Stimulated activated CD8-positive, alpha-beta memory T cell treated with anti-CD3 and anti-CD28 coated beads, Interleukin-12 subunit alpha, Interleukin-12 subunit beta, amount 100 ng/mL, for 4 hours (primary cell): Measurements from ENCODE around the gene RAB29.
A peak's percentile ranks its signal among the peaks of the same experiment; 100 is the strongest.
"Not testable (repeated sequence)": the region's sequence is repeated elsewhere in the genome, so short reads cannot be mapped to it uniquely, and the experiment has no call there.

Experiments used
- DNase-seq: peaks from one replicate; pipeline ENCODE4 v3.0.0-alpha.2; 2020; ENCODE audit warnings: low read depth

RAB29 gene

DNA sequence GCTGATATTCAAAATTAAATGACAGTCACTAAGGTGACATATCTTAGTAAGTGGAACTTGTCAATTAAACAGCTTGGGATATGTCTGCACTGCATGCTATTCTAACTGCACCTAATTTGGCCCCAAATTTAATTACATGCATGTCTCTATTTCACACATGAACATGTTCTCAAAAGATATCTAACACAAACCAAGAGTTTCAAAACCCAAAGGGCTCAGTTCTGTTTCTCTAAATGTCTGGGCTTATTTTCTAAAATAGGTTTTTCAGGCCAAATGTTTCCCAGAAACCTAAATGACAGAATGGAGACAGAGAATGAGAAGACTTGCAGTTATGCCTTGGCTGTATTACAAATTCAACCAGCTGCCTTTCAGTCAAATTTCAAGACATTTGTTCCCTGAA lies 11.3 kb downstream of the RAB29 start:
- DNase-seq: no peak

DNA sequence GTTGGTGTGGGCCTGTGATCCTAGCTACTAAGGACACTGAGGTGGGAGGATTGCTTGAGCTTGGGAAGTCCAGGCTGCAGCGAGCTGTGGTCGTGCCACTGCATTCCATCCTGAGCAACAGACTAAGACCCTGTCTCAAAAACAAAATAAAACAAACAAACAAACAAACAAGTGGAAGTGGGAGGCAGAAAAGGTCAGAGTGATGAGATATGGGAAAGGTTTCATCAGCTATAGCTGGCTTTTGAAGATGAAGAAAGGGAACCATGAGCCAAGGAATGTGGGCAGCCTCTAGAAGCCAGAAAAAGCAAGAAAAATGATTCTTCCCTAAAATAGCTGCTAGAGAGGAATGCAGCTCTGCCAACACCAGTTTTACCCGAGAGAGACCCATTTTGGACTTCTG lies 14.7 kb downstream of the RAB29 start:
- DNase-seq: no peak

DNA sequence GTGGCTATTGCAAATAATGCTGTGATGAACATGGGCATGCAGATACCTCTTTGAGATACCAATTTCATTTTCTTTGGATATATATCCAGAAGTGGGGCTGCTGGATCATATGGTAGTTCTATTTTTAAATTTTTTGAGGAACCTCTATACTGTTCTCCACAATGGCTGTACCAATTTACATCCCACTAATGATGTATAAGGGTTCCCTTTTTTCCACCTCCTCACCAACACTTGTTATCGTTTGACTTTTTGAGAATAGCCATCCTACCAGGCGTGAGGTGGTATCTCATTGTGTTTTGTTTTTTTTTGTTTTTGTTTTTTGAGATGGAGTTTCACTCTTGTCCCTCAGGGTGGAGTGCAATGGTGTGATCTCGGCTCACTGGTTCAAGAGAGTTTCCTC lies 18.7 kb downstream of the RAB29 start:
- DNase-seq: no peak

DNA sequence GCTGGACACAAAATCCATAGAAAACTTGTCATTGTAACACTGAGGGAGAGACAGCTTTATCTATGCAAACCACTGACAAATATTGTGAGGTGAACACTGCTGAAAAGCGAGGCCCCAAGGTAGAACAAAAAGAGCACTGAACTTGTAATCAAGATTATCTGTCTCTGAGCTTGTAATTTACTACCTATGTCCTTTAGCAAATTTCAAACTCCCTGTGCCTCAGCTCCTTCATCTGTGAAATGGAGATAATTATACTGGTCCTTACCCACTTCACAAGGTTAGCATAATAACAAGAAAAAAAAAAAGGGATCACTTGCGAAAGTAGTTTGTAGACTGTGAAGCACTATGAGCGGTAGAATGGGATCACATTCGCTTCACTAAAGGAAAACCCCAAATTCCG lies 20.4 kb downstream of the RAB29 start:
- no peak for DNase-seq

DNA sequence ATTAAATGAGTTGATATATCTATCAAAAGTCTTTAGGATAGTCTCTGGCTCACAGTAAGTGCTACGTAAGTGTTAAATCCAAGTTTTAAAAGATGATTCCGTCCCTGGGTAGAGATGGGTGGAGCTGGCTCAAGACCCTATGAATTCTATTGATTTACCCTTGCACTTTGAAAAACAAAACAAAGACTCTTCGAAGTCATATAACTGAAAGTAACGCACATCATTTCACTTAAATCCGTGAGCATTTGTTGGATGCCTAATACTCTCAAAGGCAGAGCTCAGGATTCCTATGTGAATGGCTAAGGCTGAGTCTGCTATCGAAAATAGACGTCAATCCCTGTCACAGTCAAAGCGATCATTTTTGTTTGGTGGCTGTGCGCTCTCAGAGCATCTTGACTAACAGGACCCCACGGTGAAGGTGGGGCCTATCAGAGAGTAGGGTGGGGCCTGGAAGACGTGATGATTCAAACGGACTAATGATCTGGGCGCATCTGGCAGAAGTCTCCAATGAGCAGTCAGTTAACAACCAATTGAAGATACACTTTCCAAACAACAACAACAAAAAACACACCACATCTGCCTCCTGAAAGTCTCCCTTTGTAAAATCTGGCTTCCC lies 24.1 kb downstream of the RAB29 start:
- DNase-seq: no peak

DNA sequence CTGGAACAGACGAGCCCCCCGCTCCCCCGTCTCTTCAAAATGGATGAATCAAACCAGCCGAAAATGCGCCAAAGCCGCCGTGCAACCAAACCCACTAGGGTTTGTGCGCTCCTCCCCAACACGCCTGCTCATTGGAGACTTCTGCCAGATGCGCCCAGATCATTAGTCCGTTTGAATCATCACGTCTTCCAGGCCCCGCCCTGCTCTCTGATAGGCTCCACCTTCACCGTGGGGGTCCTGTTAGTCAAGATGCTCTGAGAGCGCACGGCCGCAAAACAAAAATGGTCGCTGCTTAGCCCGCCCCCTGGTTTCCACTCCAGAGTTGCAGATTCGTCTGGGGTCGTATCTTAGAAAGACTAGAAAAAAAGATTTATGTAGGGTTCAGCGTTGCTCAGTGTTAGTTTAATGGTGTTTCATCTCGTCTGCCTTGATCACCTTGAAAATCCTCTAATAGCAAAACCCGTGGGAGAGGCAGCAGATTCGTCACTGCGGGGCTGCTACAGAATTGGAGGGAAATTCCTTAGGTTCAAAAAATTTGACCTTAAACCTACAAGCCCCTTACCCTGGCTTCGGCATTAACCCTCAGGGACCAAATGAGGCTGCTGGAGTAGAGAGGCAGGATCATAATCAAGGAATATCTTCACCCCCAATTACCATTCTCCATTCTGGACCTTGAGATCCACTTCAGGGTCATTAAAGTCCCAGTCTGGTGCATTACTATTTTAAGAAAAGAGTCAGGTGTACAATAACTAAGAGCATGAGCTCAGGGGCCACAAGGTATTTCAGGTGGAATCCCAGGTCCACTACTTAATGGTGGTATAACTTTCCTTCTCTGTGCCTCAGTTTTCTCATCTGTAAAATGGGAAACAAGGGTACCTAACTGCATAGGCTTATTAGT lies 24.9 kb downstream of the RAB29 start, which contains the start of gene NUCKS1:
TSS of gene NUCKS1 (minus strand) at position 45 of the 898 bp plus-strand sequence. CDS start 209 bp downstream, outside the sequence.
- DNase-seq: peak; percentile 91

DNA sequence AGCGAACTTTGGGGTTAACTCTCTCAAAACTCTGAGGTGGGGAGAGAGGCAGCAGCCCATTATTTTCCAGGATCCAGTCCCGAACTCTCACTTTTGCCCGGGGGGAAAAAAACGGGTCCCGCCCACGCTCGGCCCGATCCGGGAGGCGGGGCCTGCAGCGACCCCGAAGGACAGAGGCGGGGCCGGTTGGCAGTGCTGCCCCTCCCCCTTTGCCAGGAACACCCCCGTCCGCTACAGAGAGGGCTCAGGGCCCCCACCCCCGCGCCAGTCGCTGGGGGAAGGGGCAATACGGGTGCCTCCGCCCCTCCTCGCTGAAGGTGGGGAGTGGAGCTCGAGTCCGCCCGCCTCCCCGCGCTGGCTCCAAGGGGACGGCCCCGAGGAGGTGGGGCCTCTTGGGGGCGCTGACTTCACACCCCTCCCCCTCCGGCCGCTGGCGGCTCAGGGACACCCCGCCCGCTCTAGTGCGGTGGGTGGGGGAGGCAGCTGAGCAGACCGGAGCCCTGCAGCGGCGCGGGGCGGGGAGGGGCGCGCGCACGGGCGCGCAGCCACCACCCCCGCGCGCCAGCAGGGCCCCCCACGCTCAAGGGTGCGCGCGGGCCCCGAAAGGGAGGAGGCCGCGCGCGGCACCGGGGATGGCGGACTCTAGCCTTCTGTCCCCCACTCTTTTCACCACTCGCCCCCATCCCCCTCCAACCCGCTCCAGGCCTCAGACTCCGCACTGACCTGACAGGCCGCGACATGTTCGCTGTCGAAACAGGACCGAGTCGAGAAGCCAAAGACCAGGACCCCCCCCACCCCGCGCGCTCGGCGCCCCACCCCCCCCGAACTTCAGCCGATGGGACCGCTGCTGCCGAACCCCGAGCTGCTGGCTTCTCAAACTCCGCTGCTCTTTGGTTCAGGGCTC lies 25.8 kb downstream of the RAB29 start:
- peak; percentile 96 for DNase-seq

DNA sequence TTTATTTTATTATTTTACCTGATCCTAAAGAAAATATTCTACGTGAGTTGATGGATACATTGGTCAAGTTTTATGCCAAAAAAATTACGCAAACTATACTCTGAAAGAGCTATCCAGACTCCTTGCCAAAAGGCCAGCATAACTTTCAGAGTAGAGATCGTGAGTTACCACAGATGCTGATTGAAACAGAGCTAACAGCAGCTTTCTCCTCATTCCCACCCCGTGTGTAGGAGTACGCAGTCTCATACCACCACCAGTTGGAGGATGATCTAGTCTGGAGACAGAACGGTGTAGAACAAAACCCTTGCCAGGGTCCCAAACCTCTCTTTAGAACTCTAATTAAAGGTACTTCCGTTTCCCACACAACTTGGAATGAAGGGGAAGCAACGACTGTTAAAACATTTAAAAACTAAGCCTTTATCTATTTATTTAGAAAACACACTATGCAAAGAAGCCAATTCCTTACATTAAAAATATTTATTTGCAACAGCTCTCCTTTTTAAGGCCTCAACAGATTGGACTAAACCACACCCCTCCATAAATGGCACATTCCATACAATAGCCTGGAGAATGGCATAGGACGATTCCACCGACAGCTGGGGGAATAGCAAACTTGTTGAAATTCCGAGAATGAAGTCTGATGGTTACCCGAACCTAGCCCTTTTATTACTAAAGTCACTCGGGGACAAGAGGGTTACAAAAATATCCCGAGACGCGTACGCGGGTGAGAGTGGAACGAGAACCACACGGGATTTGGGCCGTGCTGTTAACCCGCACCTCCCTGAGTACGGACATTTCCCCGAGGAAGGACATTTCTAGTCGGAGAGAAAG lies 26.7 kb downstream of the RAB29 start:
- no peak for DNase-seq

DNA sequence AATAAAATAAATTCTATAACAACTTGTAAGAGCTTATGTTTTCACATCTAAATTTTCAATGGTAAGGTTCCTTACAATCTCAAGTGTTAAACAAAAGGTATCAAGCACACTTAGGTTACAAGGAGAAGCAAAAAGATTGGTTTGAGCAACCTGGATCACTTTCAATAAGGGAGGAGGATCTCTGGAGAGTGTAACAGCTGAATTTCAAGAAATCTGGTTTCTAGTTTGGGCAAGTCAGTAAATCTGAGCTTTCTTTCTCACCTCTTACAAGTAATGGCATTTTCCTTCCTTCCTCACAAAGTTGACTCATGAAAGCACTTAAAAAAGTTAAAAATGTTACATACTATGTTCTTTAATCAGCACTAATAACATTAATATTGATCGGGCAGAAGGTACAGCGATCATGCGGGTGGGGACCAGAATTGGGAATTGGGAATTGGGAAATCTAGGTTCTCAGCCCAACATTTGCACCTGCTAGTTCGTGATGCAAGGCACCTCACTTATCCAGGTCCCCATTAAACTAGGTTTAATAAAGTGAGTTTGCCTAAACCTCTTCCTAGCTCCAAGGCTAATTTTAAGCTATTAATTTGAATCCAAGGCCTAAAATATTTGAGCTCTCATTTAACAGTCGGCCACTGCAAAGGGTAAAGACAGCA lies 28.4 kb downstream of the RAB29 start:
- no peak for DNase-seq

DNA sequence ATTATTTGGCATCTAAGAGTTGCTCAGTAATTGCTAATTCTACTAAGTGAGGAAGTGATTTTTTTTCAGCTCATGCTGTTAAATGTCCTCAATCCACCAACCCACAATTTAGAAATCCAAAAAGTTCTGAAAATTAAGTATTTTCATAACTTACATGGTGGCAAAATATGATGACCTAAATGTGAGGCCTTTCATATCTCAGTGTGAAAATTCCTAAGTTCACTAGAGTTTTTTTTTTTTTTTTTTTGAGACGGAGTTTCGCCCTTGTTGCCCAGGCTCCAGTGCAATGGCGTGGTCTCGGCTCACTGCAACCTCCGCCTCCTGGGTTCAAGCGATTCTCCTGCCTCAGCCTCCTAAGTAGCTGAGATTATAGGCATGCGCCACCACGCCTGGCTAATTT lies 30.9 kb downstream of the RAB29 start:
- no peak for DNase-seq

DNA sequence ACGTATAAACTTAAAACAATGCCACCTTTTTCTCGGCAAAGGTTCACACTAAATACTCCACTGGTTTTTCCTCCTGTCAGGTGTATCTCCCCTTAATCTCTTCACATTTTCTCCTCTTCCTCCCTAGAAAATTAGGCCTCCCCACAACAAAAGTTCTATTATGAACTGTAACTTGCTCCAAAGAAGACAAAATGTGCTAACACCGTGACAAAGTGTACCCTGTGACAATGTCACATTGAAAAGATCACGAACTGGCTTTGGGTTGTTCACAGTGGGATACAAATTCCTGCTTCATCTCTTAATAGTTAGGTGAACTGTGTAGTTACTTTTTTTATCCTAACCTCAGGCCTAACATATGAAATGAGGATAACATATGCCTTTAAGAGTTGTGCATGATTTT lies 31.3 kb downstream of the RAB29 start:
- no peak for DNase-seq

DNA sequence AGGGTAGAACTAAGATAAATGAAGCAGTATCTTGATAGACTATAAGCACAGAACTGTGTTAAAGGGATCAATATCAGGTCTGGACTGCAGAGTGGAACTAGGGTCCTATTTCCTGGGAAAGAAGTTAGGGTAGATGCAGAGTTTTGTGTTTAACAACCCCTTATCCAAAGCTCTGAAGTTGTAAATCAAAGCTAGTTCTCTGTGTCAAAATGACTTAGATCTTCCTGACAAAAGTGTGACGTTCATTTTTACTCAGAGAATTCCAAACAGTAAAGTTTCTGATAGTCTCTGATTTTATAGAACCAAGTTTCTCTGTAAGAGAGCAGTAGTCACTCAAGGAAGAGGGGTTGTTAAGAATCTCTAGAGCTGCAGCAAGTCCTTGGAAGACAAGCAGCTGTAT lies 33.6 kb downstream of the RAB29 start:
- no peak for DNase-seq

DNA sequence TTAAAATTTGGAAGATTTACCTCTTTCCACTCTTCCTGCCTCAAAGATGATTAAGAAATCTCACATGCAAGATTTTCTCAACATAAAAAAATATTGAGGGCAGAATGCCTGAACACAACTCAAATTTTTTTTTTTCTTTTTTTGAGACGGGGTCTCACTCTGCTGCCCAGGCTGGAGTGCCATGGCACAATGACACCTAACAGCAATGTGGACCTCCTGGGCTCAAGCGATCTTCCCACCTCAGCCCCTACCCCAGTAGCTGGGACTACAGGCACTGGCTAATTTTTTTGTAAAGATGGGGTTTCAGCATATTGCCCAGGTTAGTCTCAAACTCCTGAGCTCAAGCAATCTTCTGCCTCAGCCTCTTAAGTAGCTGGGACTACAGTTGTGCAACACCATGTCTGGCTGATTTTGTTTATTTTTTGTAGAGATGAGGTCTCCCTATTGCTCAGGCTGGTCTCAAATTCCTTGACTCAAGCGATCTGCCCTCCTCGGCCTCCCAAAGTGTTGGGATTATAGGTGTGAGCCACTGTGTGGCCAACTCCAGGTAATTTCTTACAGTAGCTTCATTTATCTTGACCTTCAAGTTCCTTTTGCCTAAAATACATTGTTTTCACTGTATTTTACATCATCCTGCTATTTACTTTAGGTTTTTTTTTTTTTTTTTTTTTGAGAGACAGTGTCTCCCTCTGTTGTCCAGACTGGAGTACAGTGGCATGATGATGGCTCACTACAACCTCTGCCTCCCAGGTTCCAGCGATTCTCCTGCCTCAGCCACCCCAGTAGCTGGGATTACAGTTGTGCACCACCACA lies 35.7 kb downstream of the RAB29 start:
- DNase-seq: no peak

DNA sequence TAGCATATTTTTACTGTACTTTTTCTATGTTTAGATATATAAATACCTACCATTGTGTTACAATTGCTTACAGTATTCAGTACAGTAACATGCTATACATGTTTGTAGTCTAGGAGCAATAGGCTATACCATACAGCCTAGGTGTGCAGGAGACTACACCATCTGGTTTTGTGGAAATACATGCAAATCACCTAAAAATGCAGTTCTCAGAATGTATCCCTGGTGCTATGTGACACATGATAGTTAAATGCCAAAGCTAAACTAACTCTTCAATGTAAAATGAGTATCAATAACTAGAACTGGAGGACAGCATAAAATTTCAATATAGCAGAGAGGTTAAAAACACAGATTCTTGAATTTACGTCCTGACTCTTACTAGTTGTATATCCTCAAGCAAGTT lies 40.1 kb downstream of the RAB29 start:
- DNase-seq: no peak

DNA sequence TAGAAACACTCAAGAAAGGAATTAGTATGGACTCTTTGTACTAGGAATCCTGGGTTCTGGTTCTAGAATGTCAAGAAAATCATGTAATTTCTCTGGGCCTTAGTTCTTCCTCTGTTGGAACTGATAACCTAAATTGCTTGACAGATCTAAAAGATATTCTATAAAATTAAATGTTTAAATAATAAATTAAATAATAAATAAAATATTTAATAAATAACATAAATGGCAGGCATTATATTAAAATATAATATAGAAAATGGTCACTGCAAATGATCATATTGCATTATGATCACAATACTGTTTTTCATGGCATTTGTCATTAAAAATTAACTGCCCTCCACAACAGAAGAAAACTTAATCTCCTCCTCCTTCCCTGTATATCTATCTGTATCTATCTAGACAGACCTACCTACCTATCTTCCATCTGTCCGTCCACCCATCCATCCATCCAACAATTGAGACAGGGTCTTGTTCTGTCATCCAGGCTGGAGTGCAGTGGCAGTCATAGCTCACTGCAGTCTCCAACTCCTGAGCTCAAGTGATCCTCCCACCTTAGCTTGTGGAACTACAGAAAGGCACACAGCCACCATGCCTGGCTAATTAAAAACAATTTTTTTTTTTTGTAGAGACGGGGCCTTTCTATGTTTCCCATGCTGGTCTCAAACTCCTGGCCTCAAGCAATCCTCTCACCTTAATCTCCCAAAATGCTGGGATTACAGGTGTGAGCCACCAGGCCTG lies 41.7 kb downstream of the RAB29 start:
- DNase-seq: no peak

DNA sequence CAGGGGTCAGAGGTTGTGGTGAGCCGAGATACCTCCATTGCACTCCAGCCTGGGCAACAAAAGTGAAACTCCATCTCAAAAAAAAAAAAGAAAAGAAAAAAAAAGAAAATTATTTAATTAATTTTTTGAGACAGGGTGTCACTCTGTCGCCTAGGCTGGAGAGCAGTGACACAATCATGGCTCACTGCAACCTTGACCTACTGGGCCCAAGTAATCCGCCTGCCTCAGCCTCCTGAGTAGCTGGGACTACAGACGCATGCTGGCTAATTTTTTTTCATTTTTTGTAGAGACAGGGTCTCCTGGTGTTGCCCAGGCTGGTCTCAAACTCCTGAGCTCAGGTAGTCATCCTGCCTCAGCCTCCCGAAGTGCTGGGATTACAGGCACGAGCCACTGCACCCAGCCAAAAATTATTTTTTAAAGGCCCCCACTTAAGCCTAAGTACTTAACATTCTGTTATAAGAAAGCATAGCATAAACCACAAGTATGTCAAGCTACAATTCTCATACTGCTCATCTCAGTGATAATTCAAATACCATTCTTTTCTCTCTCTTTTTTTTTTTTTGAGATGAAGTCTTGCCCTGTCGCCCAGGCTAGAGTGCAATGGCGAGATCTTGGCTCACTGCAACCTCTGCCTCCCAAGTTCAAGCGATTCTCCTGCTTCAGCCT lies 45.2 kb downstream of the RAB29 start:
- DNase-seq: no peak

DNA sequence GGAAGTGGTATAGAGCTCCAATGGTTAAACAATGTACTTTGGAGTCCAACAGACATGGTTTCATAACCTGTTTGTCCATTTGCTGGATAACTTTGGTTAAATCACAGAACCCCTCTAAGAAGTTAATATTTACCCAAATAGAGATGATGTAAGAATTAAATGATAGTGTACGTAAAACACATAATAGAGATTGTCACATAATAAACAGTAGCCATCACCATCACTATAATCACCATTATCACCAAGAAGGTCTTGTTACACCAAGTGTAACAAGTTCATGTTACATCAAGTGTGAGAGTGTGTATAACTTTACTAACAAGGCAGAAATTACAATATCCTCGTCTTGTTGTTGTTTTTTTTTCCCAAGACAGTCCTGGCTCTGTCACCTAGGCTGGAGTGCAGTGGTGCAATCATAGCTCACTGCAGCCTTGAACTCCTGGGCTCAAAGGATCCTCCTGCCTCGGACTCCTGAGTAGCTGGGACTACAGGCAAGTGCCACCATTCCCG lies 48.6 kb downstream of the RAB29 start:
- DNase-seq: no peak

DNA sequence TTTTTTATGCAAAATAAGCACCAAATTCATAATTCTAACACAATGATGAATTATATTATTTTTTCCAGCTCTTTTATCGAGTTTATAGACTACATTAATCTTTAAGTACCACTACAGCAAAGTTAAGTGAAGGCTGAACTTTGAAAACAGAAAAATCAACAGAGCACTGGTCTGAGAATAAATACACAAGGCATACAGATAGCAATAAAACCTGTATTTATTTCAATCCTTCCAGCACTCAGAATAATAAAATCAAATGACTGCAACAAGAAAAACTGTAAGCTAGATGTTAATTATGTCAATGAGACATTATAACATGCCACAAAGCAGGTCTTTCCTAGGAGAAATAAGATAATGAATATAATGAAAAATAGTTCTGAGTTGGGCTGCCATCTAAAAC lies 49.8 kb downstream of the RAB29 start:
- DNase-seq: no peak

DNA sequence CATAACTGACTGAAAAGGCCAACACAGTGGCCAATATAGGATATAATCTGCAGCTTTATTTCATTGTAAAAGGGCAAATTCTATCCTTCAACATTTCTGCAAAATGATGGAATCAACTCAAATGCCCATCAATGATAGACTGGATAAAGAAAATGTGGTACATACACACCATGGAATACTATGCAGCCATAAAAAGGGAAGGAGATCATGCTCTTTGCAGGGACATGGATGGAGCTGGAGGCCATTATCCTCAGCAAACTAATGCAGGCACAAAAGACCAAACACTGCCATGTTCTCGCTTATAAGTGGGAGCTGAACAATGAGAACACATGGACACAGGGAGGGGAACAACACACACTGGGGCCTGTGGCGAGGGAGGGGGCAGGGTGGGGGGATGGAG lies 54.5 kb downstream of the RAB29 start:
- DNase-seq: not testable (repeated sequence)
